Uterus (tissue), 4 donors: ENCODE data around the gene PCNX1. TPM values are rescaled to one million over a fixed set of nuclear protein-coding genes. Genes with fewer than 3 reads are reported as not detected.
"Not testable (repeated sequence)": the region's sequence is repeated elsewhere in the genome, so short reads cannot be mapped to it uniquely, and the experiment has no call there.

Source experiments
- DNase-seq, 2 donors: peaks; one replicate each; pipeline ENCODE4 v3.0.0-alpha.2; 2019 to 2020
- H3K27ac ChIP-seq, 2 donors: fragments of 200-600 bp; sonication (generic); 1 replicate in 1 of 2; 2 replicates in 1 of 2; pipeline ENCODE4 v1.5.1; 2016 to 2018
- H3K27me3 ChIP-seq, 2 donors: fragments of 200-600 bp; sonication (generic); one replicate each; pipeline ENCODE4 v1.5.1; 2018 to 2019; ENCODE audit warnings: control low read depth in 1 of 2
- H3K36me3 ChIP-seq, 2 donors: fragments of 200-600 bp; sonication (generic); one replicate each; pipeline ENCODE4 v1.5.1; 2019; ENCODE audit warnings: control low read depth in 1 of 2
- H3K4me1 ChIP-seq, 2 donors: fragments of 200-600 bp; sonication (generic); one replicate each; pipeline ENCODE4 v1.5.1; 2018 to 2019; ENCODE audit warnings: control low read depth in 1 of 2
- H3K4me3 ChIP-seq, 2 donors: fragments of 200-600 bp; sonication (generic); 1 replicate in 1 of 2; 2 replicates in 1 of 2; pipeline ENCODE4 v1.5.1; 2018 to 2019; ENCODE audit warnings: mild to moderate bottlenecking in 1 of 2
- H3K9me3 ChIP-seq, 2 donors: fragments of 200-600 bp; sonication (generic); one replicate each; pipeline ENCODE4 v1.5.1; 2019; ENCODE audit warnings: control low read depth in 1 of 2
- CTCF ChIP-seq, 4 experiments: fragments of 200-600 bp in 2 of 4; fragments of 450-650 bp in 2 of 4; sonication (generic) in 2 of 4; IDR thresholded peaks; one replicate each; pipeline ENCODE4 v1.5.1; 2016 to 2019; ENCODE audit warnings: antibody characterized with exemption in 4 of 4, mild to moderate bottlenecking in 2 of 4, moderate library complexity in 1 of 4
- POLR2A ChIP-seq, 2 donors: fragments of 450-650 bp; IDR thresholded peaks; one replicate each; pipeline ENCODE4 v1.6.1; 2016; ENCODE audit warnings: antibody characterized with exemption in 2 of 2, mild to moderate bottlenecking in 1 of 2, moderate library complexity in 1 of 2
- intact Hi-C: fragments of 100-400 bp; cut with DNase I; formaldehyde crosslinking; loops from one replicate; pipeline ENCODE4 v1.15.1; 2023; ENCODE audit warnings: low total_unique reads
- total RNA-seq, 4 donors: library from RNA; depleted of rRNA in 3 of 4; stranded (reverse); fragments of >200 nt in 3 of 4; gene quantifications; one replicate each; pipeline versions ENCODE4 v1.1.0 to v1.2.4, GENCODE V29; 2014 to 2023
- donor health status: DM: yes; HTN: yes; CAD: no.

The PCNX1 gene
- total RNA-seq, 4 donors from 2014 or later = 34.6 to 112 (median 90.3) TPM

- TF ChIP-seq CTCF (IDR thresholded peaks at IDR 0.05) = no peak
- TF ChIP-seq POLR2A (IDR thresholded peaks at IDR 0.05) = no peak
- intact Hi-C loops = loop anchor here (2.0 kb wide), 1 partner anchor 611 kb away; no protein-coding TSS in a partner anchor
- H3K27me3 ChIP-seq = no peaks in the 10 kb centered on the region
- H3K9me3 ChIP-seq = no peaks in the 10 kb centered on the region
- no peak overlapping the region for H3K27ac ChIP-seq
- H3K4me1 ChIP-seq = no peaks in the 10 kb centered on the region
- no peaks in the 10 kb centered on the region for H3K36me3 ChIP-seq
- H3K4me3 ChIP-seq = no peak overlapping the region
- no peak for DNase-seq
Observed at GRCh38 chr14:71143381-71144290, 236.4 kb downstream of the PCNX1 start.

- H3K27ac ChIP-seq, H3K36me3 ChIP-seq, DNase-seq, H3K4me3 ChIP-seq, H3K4me1 ChIP-seq, H3K27me3 ChIP-seq, H3K9me3 ChIP-seq, intact Hi-C loops: not testable (repeated sequence)
Observed at GRCh38 chr14:71147335-71147734, 240.1 kb downstream of the PCNX1 start.

GRCh38 chr14:71148627-71149026, 241.4 kb downstream of the PCNX1 start:
- intact Hi-C loops = no loop called here
- Histone ChIP-seq H3K27me3 (no peaks in the 10 kb centered on the region), H3K4me3 (no peak overlapping the region), H3K9me3 (peaks cover 0 to 5% of the 10 kb centered on the region in 2 donors), H3K27ac (no peak overlapping the region), H3K36me3 (no peaks in the 10 kb centered on the region), H3K4me1 (no peaks in the 10 kb centered on the region)
- no peak for TF ChIP-seq POLR2A (IDR thresholded peaks at IDR 0.05)
- no peak for TF ChIP-seq CTCF (IDR thresholded peaks at IDR 0.05)
- no peak for DNase-seq

- peaks cover 0 to 5% of the 10 kb centered on the region in 2 donors for H3K9me3 ChIP-seq
- H3K27ac ChIP-seq = no peak overlapping the region
- H3K36me3 ChIP-seq = no peaks in the 10 kb centered on the region
- H3K4me3 ChIP-seq = no peak overlapping the region
- no peak for DNase-seq
- H3K4me1 ChIP-seq = no peaks in the 10 kb centered on the region
- intact Hi-C loops = no loop called here
- TF ChIP-seq POLR2A (IDR thresholded peaks at IDR 0.05) (no peak), CTCF (IDR thresholded peaks at IDR 0.05) (no peak)
- H3K27me3 ChIP-seq = no peaks in the 10 kb centered on the region
Observed at GRCh38 chr14:71150737-71151136, 243.5 kb downstream of the PCNX1 start.

- Histone ChIP-seq H3K27ac (no peak overlapping the region), H3K36me3 (no peaks in the 10 kb centered on the region), H3K4me3 (no peak overlapping the region), H3K9me3 (peaks cover 0 to 4% of the 10 kb centered on the region in 2 donors), H3K4me1 (no peaks in the 10 kb centered on the region), H3K27me3 (no peaks in the 10 kb centered on the region)
- intact Hi-C loops = no loop called here
- no peak for TF ChIP-seq CTCF (IDR thresholded peaks at IDR 0.05)
- TF ChIP-seq POLR2A (IDR thresholded peaks at IDR 0.05) = no peak
- no peak for DNase-seq
Observed at GRCh38 chr14:71155743-71156142, 248.5 kb downstream of the PCNX1 start.
